HepG2 (cell line): ENCODE data around the gene CELSR2. TPM values are rescaled to one million over a fixed set of nuclear protein-coding genes. Genes with fewer than 3 reads are reported as not detected.

Experiments
- ATAC-seq: fragments of 200-7000 bp; cut with Tn5 transposase; 3 replicates; pipeline ENCODE4 v1.9.1; 2020; ENCODE audit warnings: mild to moderate bottlenecking, moderate library complexity
- BruUV-seq: library from RNA; stranded (reverse); fragments of 400-500 nt; replicated peaks from 2 replicates; lab custom pipeline; 2021; lab: Mats Ljungman, UMichigan
- CTCF ChIA-PET: fragments of 300-600 bp; formaldehyde crosslinking; extraction: SDS; loops from one replicate; lab custom pipeline; 2021; ENCODE audit warnings: low total read pairs, inconsistent platforms, low intra/inter-chr PET ratio; lab: Yijun Ruan, JAX
- POLR2A ChIA-PET: fragments of 350-600 bp; sonication (Branson Sonifier 250); formaldehyde crosslinking; loops from one replicate; lab custom pipeline; 2020; ENCODE audit warnings: antibody characterized with exemption, inconsistent platforms; lab: Yijun Ruan, JAX
- DNase-seq: peaks from one replicate; pipeline ENCODE4 v3.0.0-alpha.2; 2015; ENCODE audit warnings: low spot score
- FAIRE-seq: peaks from 3 replicates; lab custom pipeline; 2011; peaks lifted over from hg19 to GRCh38; lab: Jason Lieb, UNC
- H2AFZ ChIP-seq: one replicate; pipeline ENCODE4 v1.6.1; 2011; ENCODE audit warnings: low read length, inconsistent platforms
- H3K27ac ChIP-seq: fragments of 300-600 bp; 3 replicates; pipeline ENCODE4 v1.8.0; 2011; ENCODE audit warnings: mixed run types, mild to moderate bottlenecking, mixed read lengths, low read length, inconsistent platforms; ENCODE audit not compliant: insufficient read depth; ENCODE audit errors: extremely low read length
- H3K27me3 ChIP-seq, 2 experiments: fragments of 200-600 bp in 1 of 2; 2 replicates in 1 of 2; 3 replicates in 1 of 2; pipeline versions ENCODE4 v1.6.0 to v1.8.0; 2011; ENCODE audit warnings: low read length in 2 of 2, mild to moderate bottlenecking in 2 of 2, moderate library complexity in 2 of 2, inconsistent platforms in 1 of 2; ENCODE audit not compliant: insufficient read depth in 2 of 2, control insufficient read depth in 1 of 2
- H3K36me3 ChIP-seq, 2 experiments: fragments of 200-600 bp in 1 of 2; replicated peaks in 1 of 2; 2 replicates in 1 of 2; 3 replicates in 1 of 2; pipeline versions ENCODE4 v1.5.1 to v1.8.0; 2011; ENCODE audit warnings: low read length in 2 of 2, inconsistent platforms in 1 of 2; ENCODE audit not compliant: insufficient read depth in 2 of 2, control insufficient read depth in 1 of 2
- H3K4me1 ChIP-seq: 2 replicates; pipeline ENCODE4 v1.5.1; 2012; ENCODE audit warnings: low read length, inconsistent platforms; ENCODE audit not compliant: insufficient read depth
- H3K4me2 ChIP-seq: 2 replicates; pipeline ENCODE4 v1.6.0; 2011; ENCODE audit warnings: low read depth, low read length, inconsistent platforms
- H3K4me3 ChIP-seq, 3 experiments: fragments of 200-600 bp in 1 of 3; sonication (generic), shearing (Covaris generic) in 1 of 3; replicated peaks in 1 of 3; 2 replicates each; pipeline ENCODE4 v1.5.1; 2011 to 2016; ENCODE audit warnings: low read length in 3 of 3, inconsistent platforms in 2 of 3, low read depth in 2 of 3, mild to moderate bottlenecking in 2 of 3, control low read depth in 1 of 3, mixed read lengths in 1 of 3; ENCODE audit not compliant: insufficient read depth in 1 of 3
- H3K79me2 ChIP-seq: one replicate; pipeline ENCODE4 v1.6.1; 2011; ENCODE audit warnings: low read length, inconsistent platforms; ENCODE audit not compliant: insufficient read depth
- H3K9ac ChIP-seq: 2 replicates; pipeline ENCODE4 v1.6.0; 2011; ENCODE audit warnings: mild to moderate bottlenecking, low read depth, low read length, inconsistent platforms; ENCODE audit not compliant: insufficient read depth
- H3K9me3 ChIP-seq: 2 replicates; pipeline ENCODE4 v1.5.1; 2012; ENCODE audit warnings: mild to moderate bottlenecking, low read length
- H4K20me1 ChIP-seq: 2 replicates; pipeline ENCODE4 v1.6.0; 2011; ENCODE audit warnings: inconsistent platforms, mild to moderate bottlenecking, low read length, moderate library complexity; ENCODE audit not compliant: insufficient read depth
- CBX5 ChIP-seq: sonication (generic); formaldehyde crosslinking; IDR thresholded peaks from 2 replicates; pipeline ENCODE4 v1.4.0; 2020; ENCODE audit warnings: missing genetic modification reagents, borderline replicate concordance
- HDAC6 ChIP-seq: fragments of 200-600 bp; sonication (generic); IDR thresholded peaks from 2 replicates; pipeline ENCODE4 v1.7.0; 2017; ENCODE audit warnings: mild to moderate bottlenecking, antibody characterized with exemption, low read length, low read depth
- HNF4G ChIP-seq, 2 experiments: sonication (generic) in 1 of 2; formaldehyde crosslinking in 1 of 2; IDR thresholded peaks; 2 replicates each; pipeline versions ENCODE4 v1.4.0 to v1.6.1; 2011 to 2020; ENCODE audit warnings: borderline replicate concordance in 2 of 2, low read depth in 2 of 2, mild to moderate bottlenecking in 2 of 2, low read length in 1 of 2, missing genetic modification reagents in 1 of 2, moderate library complexity in 1 of 2
- MAZ ChIP-seq, 2 experiments: sonication (generic) in 1 of 2; formaldehyde crosslinking in 1 of 2; IDR thresholded peaks; 2 replicates each; pipeline versions ENCODE4 v1.5.0 to v1.6.1; 2012 to 2020; ENCODE audit warnings: low read depth in 2 of 2, mild to moderate bottlenecking in 2 of 2, borderline replicate concordance in 1 of 2, improper control_type of control experiment in 1 of 2, low read length in 1 of 2, missing genetic modification reagents in 1 of 2, moderate library complexity in 1 of 2
- MED13 ChIP-seq: sonication (generic); formaldehyde crosslinking; IDR thresholded peaks from 2 replicates; pipeline ENCODE4 v1.5.0; 2020; ENCODE audit warnings: missing genetic modification reagents
- MXD4 ChIP-seq: IDR thresholded peaks from 2 replicates; pipeline ENCODE4 v1.6.1; 2016; ENCODE audit warnings: mild to moderate bottlenecking, missing biosample characterization, missing genetic modification reagents
- NR1H2 ChIP-seq: sonication (generic); formaldehyde crosslinking; IDR thresholded peaks from 2 replicates; pipeline ENCODE4 v1.8.1; 2022; ENCODE audit warnings: low read depth, missing genetic modification reagents, borderline replicate concordance
- RXRA ChIP-seq: sonication (generic); formaldehyde crosslinking; IDR thresholded peaks from 2 replicates; pipeline ENCODE4 v1.5.1; 2020; ENCODE audit warnings: missing genetic modification reagents
- SMARCE1 ChIP-seq: fragments of 450-650 bp; IDR thresholded peaks from 2 replicates; pipeline ENCODE4 v1.6.1; 2017; ENCODE audit warnings: borderline replicate concordance
- ZFP36 ChIP-seq: fragments of 150-350 bp; IDR thresholded peaks from 2 replicates; pipeline ENCODE4 v1.6.1; 2018; ENCODE audit warnings: borderline replicate concordance, low read length, low read depth; ENCODE audit not compliant: partially characterized antibody
- ZMAT3 ChIP-seq: sonication (generic); formaldehyde crosslinking; conservative IDR thresholded peaks from 2 replicates; pipeline ENCODE4 v1.7.0; 2021; ENCODE audit warnings: missing genetic modification reagents
- ZNF317 ChIP-seq: sonication (generic); formaldehyde crosslinking; IDR thresholded peaks from 2 replicates; pipeline ENCODE4 v1.5.0; 2020; ENCODE audit warnings: mild to moderate bottlenecking, missing genetic modification reagents
- ZNF331 ChIP-seq: sonication (generic); formaldehyde crosslinking; IDR thresholded peaks from 2 replicates; pipeline ENCODE4 v1.4.0; 2020; ENCODE audit warnings: missing genetic modification reagents
- ZNF343 ChIP-seq: sonication (generic); formaldehyde crosslinking; IDR thresholded peaks from 2 replicates; pipeline ENCODE4 v1.4.0; 2020; ENCODE audit warnings: mild to moderate bottlenecking, missing genetic modification reagents
- ZNF468 ChIP-seq: sonication (generic); formaldehyde crosslinking; IDR thresholded peaks from 2 replicates; pipeline ENCODE4 v1.8.0; 2022; ENCODE audit warnings: mild to moderate bottlenecking, moderate library complexity, missing genetic modification reagents
- WGBS: methylation state at CpG from one replicate; pipeline ENCODE4 v1.1.6; 2017; ENCODE audit warnings: low lambda C conversion rate; 5-methylcytosine and 5-hydroxymethylcytosine counted together
- in situ Hi-C: cut with HindIII; loops from 2 replicates; pipeline ENCODE4 v1.10.0; 2017; ENCODE audit warnings: low pct_unique_long_range_greater_than_20kb; ENCODE audit not compliant: extremely low pct_ligation_motif_present
- intact Hi-C: fragments of 100-400 bp; cut with micrococcal nuclease; formaldehyde crosslinking; loops from one replicate; pipeline ENCODE4 v1.10.0; 2022; ENCODE audit not compliant: unreplicated experiment
- polyA plus RNA-seq, 8 experiments: library from polyadenylated mRNA; depleted of rRNA in 3 of 8; stranded (reverse) in 7 of 8; unstranded in 1 of 8; fragments of >200 nt; fragmentation: Illumina TruSeq in 4 of 8; extraction: Trizol in 4 of 8; gene quantifications; 2 replicates each; pipeline versions ENCODE4 v1.2.1 to v1.2.3, GENCODE V29; 2011 to 2016; ENCODE audit warnings: low read depth in 4 of 8, missing spikeins in 1 of 8, mixed read lengths in 1 of 8; ENCODE audit not compliant: insufficient read depth in 1 of 8
- total RNA-seq, 5 experiments: library from RNA; depleted of rRNA; stranded (reverse); fragments of >200 nt; fragmentation: Illumina TruSeq; extraction: Trizol; gene quantifications; 2 replicates each; pipeline ENCODE4 v1.2.3, GENCODE V29; 2016; ENCODE audit warnings: low read depth in 1 of 5
- TF ChIP-seq, protein P1 (sequence below): sonication (generic); formaldehyde crosslinking; IDR thresholded peaks from 2 replicates; pipeline ENCODE4 v1.8.0; 2022; ENCODE audit warnings: mild to moderate bottlenecking, missing genetic modification reagents, moderate library complexity
- TF ChIP-seq, protein P2 (sequence below): sonication (generic); formaldehyde crosslinking; IDR thresholded peaks from 2 replicates; pipeline ENCODE4 v1.4.0; 2020; ENCODE audit warnings: mild to moderate bottlenecking, missing genetic modification reagents
- TF ChIP-seq, protein P3 (sequence below): fragments of 450-650 bp; IDR thresholded peaks from 2 replicates; pipeline ENCODE4 v1.6.1; 2017; ENCODE audit warnings: mild to moderate bottlenecking

CELSR2 gene
- total and polyA plus RNA-seq, 2 of the 13 experiments (the other 11 are each of a cell fraction or from before 2014, with no cell fraction given), result 4.0 to 6.6 TPM

DNA sequence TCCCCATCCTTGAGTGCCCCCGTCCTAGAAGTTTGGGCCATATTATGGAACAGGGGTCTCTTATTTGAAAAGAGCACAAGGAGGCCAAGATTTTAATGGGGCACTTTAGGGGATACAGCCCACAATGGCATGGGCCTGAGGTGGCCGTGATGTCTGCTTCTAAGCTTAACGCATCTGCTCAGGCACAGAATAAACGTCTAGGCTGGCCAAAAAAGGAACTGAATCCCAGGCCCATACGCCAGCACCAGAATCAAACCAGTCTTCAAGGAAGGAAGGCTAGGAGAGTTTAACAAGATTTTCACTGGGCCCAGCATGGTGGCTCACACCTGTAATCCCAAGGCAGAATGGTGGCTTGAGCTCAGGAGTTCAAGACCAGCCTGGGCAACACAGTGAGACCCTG lies 44.9 kb upstream of the CELSR2 start (continued):
- TF ChIP-seq, protein P1, sequence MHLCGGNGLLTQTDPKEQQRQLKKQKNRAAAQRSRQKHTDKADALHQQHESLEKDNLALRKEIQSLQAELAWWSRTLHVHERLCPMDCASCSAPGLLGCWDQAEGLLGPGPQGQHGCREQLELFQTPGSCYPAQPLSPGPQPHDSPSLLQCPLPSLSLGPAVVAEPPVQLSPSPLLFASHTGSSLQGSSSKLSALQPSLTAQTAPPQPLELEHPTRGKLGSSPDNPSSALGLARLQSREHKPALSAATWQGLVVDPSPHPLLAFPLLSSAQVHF (CRISPR knock-in tag), result no peak
- TF ChIP-seq ZMAT3 (no peak), ZNF343 (CRISPR knock-in tag) (no peak), CBX5 (CRISPR knock-in tag) (no peak), ZFP36 (no peak), MXD4 (CRISPR knock-in tag) (no peak), MED13 (CRISPR knock-in tag) (no peak), ZNF317 (CRISPR knock-in tag) (no peak), RXRA (CRISPR knock-in tag) (no peak), ZNF468 (CRISPR knock-in tag) (no peak), HDAC6 (no peak)
- TF ChIP-seq, protein P2, sequence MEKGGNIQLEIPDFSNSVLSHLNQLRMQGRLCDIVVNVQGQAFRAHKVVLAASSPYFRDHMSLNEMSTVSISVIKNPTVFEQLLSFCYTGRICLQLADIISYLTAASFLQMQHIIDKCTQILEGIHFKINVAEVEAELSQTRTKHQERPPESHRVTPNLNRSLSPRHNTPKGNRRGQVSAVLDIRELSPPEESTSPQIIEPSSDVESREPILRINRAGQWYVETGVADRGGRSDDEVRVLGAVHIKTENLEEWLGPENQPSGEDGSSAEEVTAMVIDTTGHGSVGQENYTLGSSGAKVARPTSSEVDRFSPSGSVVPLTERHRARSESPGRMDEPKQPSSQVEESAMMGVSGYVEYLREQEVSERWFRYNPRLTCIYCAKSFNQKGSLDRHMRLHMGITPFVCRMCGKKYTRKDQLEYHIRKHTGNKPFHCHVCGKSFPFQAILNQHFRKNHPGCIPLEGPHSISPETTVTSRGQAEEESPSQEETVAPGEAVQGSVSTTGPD (CRISPR knock-in tag), result no peak

DNA sequence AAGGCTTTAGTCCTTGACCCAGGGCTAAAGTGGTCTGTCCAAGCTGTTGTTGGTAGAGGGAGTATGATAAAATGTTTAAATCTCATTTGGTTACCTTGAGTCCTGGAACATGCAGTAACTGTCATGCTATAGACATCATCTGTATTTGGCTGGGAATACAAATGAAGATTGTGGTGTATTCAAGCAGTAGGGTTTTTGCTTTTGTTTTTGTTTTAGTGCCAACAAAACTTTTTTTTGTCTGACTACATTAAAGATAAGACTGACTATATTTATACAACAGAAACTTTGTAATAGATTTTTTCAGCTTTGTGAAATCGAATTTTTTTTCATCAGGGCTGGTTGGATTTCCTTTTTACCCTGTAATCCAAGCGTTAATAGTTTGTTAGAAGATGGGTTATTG lies 43.0 kb upstream of the CELSR2 start:
- Histone ChIP-seq H3K4me1 (peaks cover 20% of the 10 kb centered on the region), H3K4me2 (no peak overlapping the region), H3K27me3 (peaks cover 0 to 8% of the 10 kb centered on the region in 2 experiments; a peak in 1 of 5 replicates), H2AFZ (no peak overlapping the region), H3K4me3 (no peak overlapping the region), H3K9me3 (no peaks in the 10 kb centered on the region), H3K79me2 (no peaks in the 10 kb centered on the region), H3K27ac (no peak overlapping the region), H4K20me1 (no peaks in the 10 kb centered on the region), H3K9ac (no peak overlapping the region), H3K36me3 (no peaks in the 10 kb centered on the region)
- DNase-seq, result no peak
- BruUV-seq, result no TSS peak
- ChIA-PET POLR2A (no interaction called here), CTCF (no interaction called here)
- FAIRE-seq, result no peak
- in situ Hi-C loops (no loop called here), intact Hi-C loops (no loop called here)
- WGBS, result 21% methylated on average over 2 of the region's 2 CpGs
- ATAC-seq, result no peak
- TF ChIP-seq HNF4G (IDR thresholded peaks at IDR 0.05; ENCODE audit: borderline replicate concordance, low read depth, low read length) (no peak), HNF4G (CRISPR knock-in tag; IDR thresholded peaks at IDR 0.05; ENCODE audit: borderline replicate concordance, low read depth) (no peak), NR1H2 (CRISPR knock-in tag) (no peak), SMARCE1 (no peak), ZNF331 (CRISPR knock-in tag) (no peak), MAZ (IDR thresholded peaks at IDR 0.05; ENCODE audit: borderline replicate concordance, low read depth, low read length) (no peak), MAZ (CRISPR knock-in tag; IDR thresholded peaks at IDR 0.05; ENCODE audit: low read depth) (no peak)
- TF ChIP-seq, protein P3, sequence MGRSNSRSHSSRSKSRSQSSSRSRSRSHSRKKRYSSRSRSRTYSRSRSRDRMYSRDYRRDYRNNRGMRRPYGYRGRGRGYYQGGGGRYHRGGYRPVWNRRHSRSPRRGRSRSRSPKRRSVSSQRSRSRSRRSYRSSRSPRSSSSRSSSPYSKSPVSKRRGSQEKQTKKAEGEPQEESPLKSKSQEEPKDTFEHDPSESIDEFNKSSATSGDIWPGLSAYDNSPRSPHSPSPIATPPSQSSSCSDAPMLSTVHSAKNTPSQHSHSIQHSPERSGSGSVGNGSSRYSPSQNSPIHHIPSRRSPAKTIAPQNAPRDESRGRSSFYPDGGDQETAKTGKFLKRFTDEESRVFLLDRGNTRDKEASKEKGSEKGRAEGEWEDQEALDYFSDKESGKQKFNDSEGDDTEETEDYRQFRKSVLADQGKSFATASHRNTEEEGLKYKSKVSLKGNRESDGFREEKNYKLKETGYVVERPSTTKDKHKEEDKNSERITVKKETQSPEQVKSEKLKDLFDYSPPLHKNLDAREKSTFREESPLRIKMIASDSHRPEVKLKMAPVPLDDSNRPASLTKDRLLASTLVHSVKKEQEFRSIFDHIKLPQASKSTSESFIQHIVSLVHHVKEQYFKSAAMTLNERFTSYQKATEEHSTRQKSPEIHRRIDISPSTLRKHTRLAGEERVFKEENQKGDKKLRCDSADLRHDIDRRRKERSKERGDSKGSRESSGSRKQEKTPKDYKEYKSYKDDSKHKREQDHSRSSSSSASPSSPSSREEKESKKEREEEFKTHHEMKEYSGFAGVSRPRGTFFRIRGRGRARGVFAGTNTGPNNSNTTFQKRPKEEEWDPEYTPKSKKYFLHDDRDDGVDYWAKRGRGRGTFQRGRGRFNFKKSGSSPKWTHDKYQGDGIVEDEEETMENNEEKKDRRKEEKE, result no peak
